Upper lobe of left lung (tissue), 6 donors: ENCODE data around the gene KCNC2. TPM values are rescaled to one million over a fixed set of nuclear protein-coding genes. Genes with fewer than 3 reads are reported as not detected.

Experiments used
- ATAC-seq, 2 donors: fragments of 200-7000 bp; cut with Tn5 transposase; one replicate each; pipeline ENCODE4 v1.9.1; 2022; ENCODE audit warnings: mild to moderate bottlenecking in 2 of 2, moderate library complexity in 2 of 2; ENCODE audit not compliant: low FRiP score in 2 of 2
- DNase-seq, 2 donors: peaks; one replicate each; pipeline ENCODE4 v3.0.0-alpha.2; 2019 to 2020
- H3K27ac ChIP-seq, 4 donors: fragments of 200-600 bp; sonication (generic); one replicate each; pipeline ENCODE4 v1.5.1; 2016 to 2019
- H3K27me3 ChIP-seq, 4 donors: fragments of 200-600 bp; sonication (generic); one replicate each; pipeline ENCODE4 v1.5.1; 2017 to 2019
- H3K36me3 ChIP-seq, 4 donors: fragments of 200-600 bp; sonication (generic); one replicate each; pipeline ENCODE4 v1.5.1; 2016 to 2019
- H3K4me1 ChIP-seq, 4 donors: fragments of 200-600 bp; sonication (generic); one replicate each; pipeline ENCODE4 v1.5.1; 2018 to 2019
- H3K4me3 ChIP-seq, 4 donors: fragments of 200-600 bp; sonication (generic); one replicate each; pipeline ENCODE4 v1.5.1; 2017 to 2019; ENCODE audit warnings: mild to moderate bottlenecking in 2 of 4, moderate library complexity in 1 of 4
- H3K9me3 ChIP-seq, 4 donors: fragments of 200-600 bp; sonication (generic); one replicate each; pipeline ENCODE4 v1.5.1; 2018 to 2019
- CTCF ChIP-seq, 6 experiments: fragments of 450-650 bp in 4 of 6; fragments of 200-600 bp in 2 of 6; sonication (generic) in 2 of 6; IDR thresholded peaks; one replicate each; pipeline ENCODE4 v1.5.1; 2016 to 2019; ENCODE audit warnings: antibody characterized with exemption in 6 of 6
- EP300 ChIP-seq, 4 donors: sonication (generic); formaldehyde crosslinking; IDR thresholded peaks; one replicate each; pipeline ENCODE4 v1.5.1; 2017; ENCODE audit warnings: antibody characterized with exemption in 4 of 4, control low read depth in 2 of 4
- POLR2A ChIP-seq, 4 donors: fragments of 450-650 bp; IDR thresholded peaks; one replicate each; pipeline ENCODE4 v1.5.1; 2016 to 2017; ENCODE audit warnings: antibody characterized with exemption in 4 of 4, mild to moderate bottlenecking in 2 of 4
- POLR2AphosphoS5 ChIP-seq, 2 donors: sonication (generic); formaldehyde crosslinking; IDR thresholded peaks; one replicate each; pipeline ENCODE4 v1.5.1; 2017; ENCODE audit warnings: antibody characterized with exemption in 2 of 2
- WGBS, 2 donors: methylation state at CpG; one replicate each; pipeline ENCODE4 v1.1.5; 2017 to 2018; 5-methylcytosine and 5-hydroxymethylcytosine counted together
- total RNA-seq, 6 donors: library from RNA; depleted of rRNA in 4 of 6; stranded (reverse); fragments of >200 nt in 4 of 6; gene quantifications; one replicate each; pipeline versions ENCODE4 v1.1.0 to v1.2.1, GENCODE V29; 2016 to 2021
- donor health status: DM: no; HTN: no; CAD: no; lungs with moderate emphysema.
- donor health status: DM: no; HTN: yes; CAD: no; lungs with severe emphysema.

The KCNC2 gene
- total RNA-seq, 6 donors from 2014 or later: not detected

- no peak overlapping the region for H3K27ac ChIP-seq
- H3K36me3 ChIP-seq: no peaks in the 10 kb centered on the region
- H3K9me3 ChIP-seq: no peaks in the 10 kb centered on the region
- no peak for TF ChIP-seq POLR2A (IDR thresholded peaks at IDR 0.05)
- no peak for TF ChIP-seq EP300 (IDR thresholded peaks at IDR 0.05)
- no peak for TF ChIP-seq CTCF (IDR thresholded peaks at IDR 0.05)
- no peak overlapping the region for H3K4me3 ChIP-seq
- WGBS, 2 donors: 73 to 76% methylated on average over 5 of the region's 5 CpGs
- DNase-seq: no peak
- no peaks in the 10 kb centered on the region for H3K27me3 ChIP-seq
- no peaks in the 10 kb centered on the region for H3K4me1 ChIP-seq
- no peak for ATAC-seq
Observed at GRCh38 chr12:75139196-75139595, 70.4 kb downstream of the KCNC2 start.

GRCh38 chr12:75137896-75138295 is 71.7 kb downstream of the KCNC2 start:
- no peak for TF ChIP-seq EP300 (IDR thresholded peaks at IDR 0.05)
- no peak for TF ChIP-seq POLR2AphosphoS5 (IDR thresholded peaks at IDR 0.05)
- no peak for TF ChIP-seq POLR2A (IDR thresholded peaks at IDR 0.05)
- no peak for TF ChIP-seq CTCF (IDR thresholded peaks at IDR 0.05)
- Histone ChIP-seq H3K4me1 (no peaks in the 10 kb centered on the region), H3K36me3 (no peaks in the 10 kb centered on the region), H3K27me3 (no peaks in the 10 kb centered on the region), H3K9me3 (no peaks in the 10 kb centered on the region), H3K4me3 (no peak overlapping the region), H3K27ac (no peak overlapping the region)
- ATAC-seq: no peak
- DNase-seq: no peak

- no peak for ATAC-seq
- Histone ChIP-seq H3K27me3 (no peaks in the 10 kb centered on the region), H3K27ac (no peak overlapping the region), H3K4me1 (no peaks in the 10 kb centered on the region), H3K4me3 (no peak overlapping the region), H3K36me3 (no peaks in the 10 kb centered on the region), H3K9me3 (no peaks in the 10 kb centered on the region)
- TF ChIP-seq CTCF (IDR thresholded peaks at IDR 0.05): no peak
- TF ChIP-seq POLR2A (IDR thresholded peaks at IDR 0.05): no peak
- no peak for TF ChIP-seq EP300 (IDR thresholded peaks at IDR 0.05)
- TF ChIP-seq POLR2AphosphoS5 (IDR thresholded peaks at IDR 0.05): no peak
- DNase-seq: no peak
- 45 to 50% methylated on average over 1 of the region's 1 CpG for WGBS, 2 donors
Observed at GRCh38 chr12:75135026-75135425, 74.6 kb downstream of the KCNC2 start.

- Histone ChIP-seq H3K4me1 (no peaks in the 10 kb centered on the region), H3K27ac (no peak overlapping the region), H3K4me3 (no peak overlapping the region), H3K27me3 (no peaks in the 10 kb centered on the region), H3K36me3 (no peaks in the 10 kb centered on the region), H3K9me3 (no peaks in the 10 kb centered on the region)
- ATAC-seq (no peak), DNase-seq (no peak)
- TF ChIP-seq POLR2A (IDR thresholded peaks at IDR 0.05) (no peak), EP300 (IDR thresholded peaks at IDR 0.05) (no peak), CTCF (IDR thresholded peaks at IDR 0.05) (no peak), POLR2AphosphoS5 (IDR thresholded peaks at IDR 0.05) (no peak)
- 91 to 93% methylated on average over 3 of the region's 3 CpGs for WGBS, 2 donors
Observed at GRCh38 chr12:75130811-75131210, 78.8 kb downstream of the KCNC2 start.

- WGBS, 2 donors: 31 to 43% methylated on average over 2 of the region's 2 CpGs
- no peak overlapping the region for H3K27ac ChIP-seq
- H3K36me3 ChIP-seq: no peaks in the 10 kb centered on the region
- no peaks in the 10 kb centered on the region for H3K4me1 ChIP-seq
- no peak for TF ChIP-seq POLR2AphosphoS5 (IDR thresholded peaks at IDR 0.05)
- no peak for TF ChIP-seq CTCF (IDR thresholded peaks at IDR 0.05)
- TF ChIP-seq POLR2A (IDR thresholded peaks at IDR 0.05): no peak
- TF ChIP-seq EP300 (IDR thresholded peaks at IDR 0.05): no peak
- H3K4me3 ChIP-seq: no peak overlapping the region
- no peaks in the 10 kb centered on the region for H3K9me3 ChIP-seq
- ATAC-seq (no peak), DNase-seq (no peak)
- no peaks in the 10 kb centered on the region for H3K27me3 ChIP-seq
Observed at GRCh38 chr12:75129275-75129674, 80.4 kb downstream of the KCNC2 start.
